OCI-LY7 (cell line): ENCODE results near the gene GANAB.

Experiments
- CTCF ChIP-seq: fragments of 200-600 bp; sonication (generic); conservative IDR thresholded peaks from 2 replicates; pipeline ENCODE4 v1.5.1; 2014; ENCODE audit warnings: mild to moderate bottlenecking, antibody characterized with exemption, low read length, moderate library complexity, mixed read lengths
- EZH2phosphoT487 ChIP-seq: fragments of 200-600 bp; sonication (generic); IDR thresholded peaks from 2 replicates; pipeline ENCODE4 v1.6.1; 2018; ENCODE audit warnings: low read depth, borderline replicate concordance, mild to moderate bottlenecking, mixed run types, antibody characterized with exemption, low read length, moderate library complexity, mixed read lengths

GRCh38 chr11:62575156-62575555 is 71.3 kb downstream of the GANAB start:
- TF ChIP-seq CTCF (no peak), EZH2phosphoT487 (no peak)
